ENCODE results near the gene VAX1. TPM values are rescaled to one million over a fixed set of nuclear protein-coding genes. Genes with fewer than 3 reads are reported as not detected.

Gene VAX1
- total RNA-seq, 1 experiment from 2014 or later, result not detected

GRCh38 chr10:117163954-117164548, 26.0 kb upstream of the VAX1 start:
- H3K27me3 ChIP-seq (ENCODE audit: insufficient read depth, low read length), result 0 out of 2 replicates have a peak, but pooled peaks cover 8% of the 10 kb centered on the region
- H3K9me2 ChIP-seq (ENCODE audit: insufficient read depth), result no peaks in the 10 kb centered on the region
- H3K27ac ChIP-seq (ENCODE audit: low read depth, low read length), result no peak overlapping the region
- H4K20me1 ChIP-seq (ENCODE audit: insufficient read depth), result no peaks in the 10 kb centered on the region
- ATAC-seq, result no peak
- no peak for TF ChIP-seq CTCF (IDR thresholded peaks at IDR 0.05 in 2 of 3, conservative IDR thresholded peaks at IDR 0.05 in 1 of 3; ENCODE audit: borderline replicate concordance in 1 of 3, insufficient read depth in 1 of 3, low read depth in 2 of 3, low read length in 2 of 3)
- TF ChIP-seq EZH2phosphoT487 (IDR thresholded peaks at IDR 0.05; ENCODE audit: borderline replicate concordance), result no peak
- no peak for TF ChIP-seq SIN3A (IDR thresholded peaks at IDR 0.05; ENCODE audit: low read depth)
- TF ChIP-seq FOSL1 (IDR thresholded peaks at IDR 0.05; ENCODE audit: low read depth), result no peak
- no peak for TF ChIP-seq POLR2AphosphoS5 (IDR thresholded peaks at IDR 0.05; ENCODE audit: low read depth, low read length)
- TF ChIP-seq TCF7L2 (IDR thresholded peaks at IDR 0.05; ENCODE audit: borderline replicate concordance, extremely low read depth, insufficient read depth, insufficient read length), result no peak
- no peak for TF ChIP-seq YY1 (IDR thresholded peaks at IDR 0.05; ENCODE audit: extremely low read depth, insufficient replicate concordance, low read depth, low read length)
- TF ChIP-seq CEBPB (IDR thresholded peaks at IDR 0.05; ENCODE audit: low read depth), result no peak
- no peak for TF ChIP-seq ZFX (IDR thresholded peaks at IDR 0.05)
- no peak overlapping the region for H3K4me3 ChIP-seq (replicated peaks in 1 of 2; ENCODE audit: low read depth in 1 of 2, low read length in 2 of 2)
- ChIA-PET POLR2A (no interaction called here), CTCF (interaction anchor here (0.9 to 17.7 kb wide), 3 partner anchors 10 to 365 kb away, joined by 3 to 629 read pairs (median 6); no protein-coding TSS in a partner anchor), RAD21 (ENCODE audit: low non-redundant PET in 1 of 2, low total read pairs in 2 of 2, uncharacterized antibody in 2 of 2, unreplicated experiment in 2 of 2) (interaction anchor here in 1 of 2 experiments (4.8 kb wide), 1 partner anchor 367 kb away, joined by 30 read pairs; no protein-coding TSS in a partner anchor)
- DNase-seq (ENCODE audit: low read depth, low spot score), result no peak
- no peak overlapping the region for H3K9ac ChIP-seq (ENCODE audit: low read length)
- peaks cover 2 to 19% of the 10 kb centered on the region in 2 experiments; a peak in 3 of 4 replicates for H3K4me1 ChIP-seq (ENCODE audit: control insufficient read depth in 1 of 2, insufficient read depth in 2 of 2, low read length in 2 of 2)
- no peak overlapping the region for H3K4me2 ChIP-seq (ENCODE audit: low read length)
- no peaks in the 10 kb centered on the region for H3K36me3 ChIP-seq (ENCODE audit: control insufficient read depth in 1 of 2, insufficient read depth in 2 of 2, low read length in 2 of 2)
- no peaks in the 10 kb centered on the region for H3K79me2 ChIP-seq (ENCODE audit: insufficient read depth, low read length)
- BruUV-seq (replicated peaks), result no TSS peak
- no peaks in the 10 kb centered on the region for H3K9me3 ChIP-seq (ENCODE audit: control insufficient read depth in 1 of 2, insufficient read depth in 1 of 2, low read depth in 1 of 2, low read length in 2 of 2)
- no peak overlapping the region for H2AFZ ChIP-seq (ENCODE audit: low read depth, low read length, poor library complexity, severe bottlenecking)
- intact Hi-C loops (cut with micrococcal nuclease), result loop anchor here (2.0 to 5.0 kb wide), 2 partner anchors 217 to 522 kb away; no protein-coding TSS in a partner anchor

Measured in HCT116 (cell line).